Heart left ventricle (tissue), 13 donors: ENCODE results near the gene GATAD2A.

ENCODE experiments used
- CTCF ChIP-seq, 12 donors: fragments of 200-600 bp; sonication (generic) in 4 of 12; IDR thresholded peaks; one replicate each; pipeline versions ENCODE4 v1.5.0 to v1.8.0; 2018 to 2022; ENCODE audit warnings: antibody characterized with exemption in 12 of 12, mild to moderate bottlenecking in 5 of 12
- POLR2A ChIP-seq, 2 donors: fragments of 450-650 bp; IDR thresholded peaks; one replicate each; pipeline ENCODE4 v1.6.1; 2017; ENCODE audit warnings: antibody characterized with exemption in 2 of 2, mild to moderate bottlenecking in 2 of 2, moderate library complexity in 2 of 2
- donor health status: ischemic (EF 13 %, LVEDD 7.1; RV severe dilation, severe dysfunction).
- donor health status: DM: no; HTN: yes; CAD: no.
- donor health status: DM: no; HTN: no; CAD: no.
- donor health status: ischemic (EF 25% LVEDD 6.9; RV normal size, moderate dysfunction).
- donor health status: ischemic (EF 25% LVEDD 5.7; RV mildly dilated, moderate dysfunction).
- donor health status: ischemic (EF 35%, LVEDD 5.7; RV mildly dilated, moderate dysfunction).
- donor health status: nonischemic (EF 11% LVEDD 7.7; RV severe dilation, severe dysfunction).
- donor health status: DM: yes; HTN: yes; CAD: no.
- donor health status: PGD.
- donor health status: ischemic (EF 29% LVEDD 5.4; RV normal size, mild dysfunction).
- donor health status: nonischemic (EF 23%, LVEDD 6.1; RV moderate dilation, normal function).

- TF ChIP-seq CTCF (IDR thresholded peaks at IDR 0.05): no peak
- no peak for TF ChIP-seq POLR2A (IDR thresholded peaks at IDR 0.05)
Measured at GRCh38 chr19:19541616-19542015, 136.1 kb downstream of the GATAD2A start.
